ENCODE measurements around the gene MROH2A.

The MROH2A gene

DNA sequence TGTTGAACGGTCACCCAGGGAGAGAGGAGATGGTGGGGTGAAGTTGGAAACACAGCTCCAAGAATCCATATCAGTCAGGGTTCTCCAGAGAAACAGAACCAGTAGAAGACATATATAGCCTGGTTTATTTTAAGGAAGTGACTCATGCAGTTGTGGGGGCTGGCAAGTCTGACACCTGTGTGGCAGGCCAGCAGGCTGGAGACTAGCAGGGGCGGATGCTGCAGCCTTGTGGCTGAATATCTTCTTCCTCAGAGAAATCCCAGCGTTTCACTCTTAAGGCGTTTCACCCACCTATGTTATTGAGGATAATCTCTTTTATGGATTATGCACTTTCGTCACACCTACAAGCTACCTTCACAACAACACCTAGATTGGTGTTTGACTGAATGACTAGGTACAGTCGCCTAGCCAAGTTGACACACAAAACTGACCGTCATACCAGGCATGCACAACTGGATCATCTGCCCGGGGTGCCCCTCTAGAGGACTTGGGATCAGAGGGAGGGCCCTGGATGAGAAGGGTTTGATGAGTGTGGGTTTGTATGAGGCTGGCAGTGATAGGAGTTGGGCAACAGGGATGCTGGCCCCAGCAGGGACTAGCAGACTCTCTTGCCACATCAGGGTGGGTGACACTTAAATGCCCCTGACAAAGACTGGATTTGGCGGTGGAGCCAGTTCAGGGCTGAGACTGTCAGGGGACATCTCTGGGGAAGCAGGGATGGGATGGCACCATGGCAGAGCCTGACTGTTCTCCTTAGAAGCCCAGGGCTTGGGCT is 23.4 kb downstream of the MROH2A start:
- TF ChIP-seq YY1 (IDR thresholded peaks at IDR 0.05; ENCODE audit: low read depth) (no peak), EGR1 (IDR thresholded peaks at IDR 0.05) (no peak), RAD21 (IDR thresholded peaks at IDR 0.05; ENCODE audit: low read depth) (no peak), TCF12 (IDR thresholded peaks at IDR 0.05; ENCODE audit: low read depth) (no peak), EP300 (IDR thresholded peaks at IDR 0.05; ENCODE audit: borderline replicate concordance) (no peak), CREB1 (IDR thresholded peaks at IDR 0.05; ENCODE audit: low read depth) (no peak), TEAD4 (IDR thresholded peaks at IDR 0.05) (no peak), CEBPB (IDR thresholded peaks at IDR 0.05) (no peak), NFIC (IDR thresholded peaks at IDR 0.05) (no peak), TAF1 (IDR thresholded peaks at IDR 0.05; ENCODE audit: low read depth) (no peak)
- TF ChIP-seq, protein P1, sequence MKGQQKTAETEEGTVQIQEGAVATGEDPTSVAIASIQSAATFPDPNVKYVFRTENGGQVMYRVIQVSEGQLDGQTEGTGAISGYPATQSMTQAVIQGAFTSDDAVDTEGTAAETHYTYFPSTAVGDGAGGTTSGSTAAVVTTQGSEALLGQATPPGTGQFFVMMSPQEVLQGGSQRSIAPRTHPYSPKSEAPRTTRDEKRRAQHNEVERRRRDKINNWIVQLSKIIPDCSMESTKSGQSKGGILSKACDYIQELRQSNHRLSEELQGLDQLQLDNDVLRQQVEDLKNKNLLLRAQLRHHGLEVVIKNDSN (IDR thresholded peaks at IDR 0.05), result no peak
- TF ChIP-seq, protein P2, sequence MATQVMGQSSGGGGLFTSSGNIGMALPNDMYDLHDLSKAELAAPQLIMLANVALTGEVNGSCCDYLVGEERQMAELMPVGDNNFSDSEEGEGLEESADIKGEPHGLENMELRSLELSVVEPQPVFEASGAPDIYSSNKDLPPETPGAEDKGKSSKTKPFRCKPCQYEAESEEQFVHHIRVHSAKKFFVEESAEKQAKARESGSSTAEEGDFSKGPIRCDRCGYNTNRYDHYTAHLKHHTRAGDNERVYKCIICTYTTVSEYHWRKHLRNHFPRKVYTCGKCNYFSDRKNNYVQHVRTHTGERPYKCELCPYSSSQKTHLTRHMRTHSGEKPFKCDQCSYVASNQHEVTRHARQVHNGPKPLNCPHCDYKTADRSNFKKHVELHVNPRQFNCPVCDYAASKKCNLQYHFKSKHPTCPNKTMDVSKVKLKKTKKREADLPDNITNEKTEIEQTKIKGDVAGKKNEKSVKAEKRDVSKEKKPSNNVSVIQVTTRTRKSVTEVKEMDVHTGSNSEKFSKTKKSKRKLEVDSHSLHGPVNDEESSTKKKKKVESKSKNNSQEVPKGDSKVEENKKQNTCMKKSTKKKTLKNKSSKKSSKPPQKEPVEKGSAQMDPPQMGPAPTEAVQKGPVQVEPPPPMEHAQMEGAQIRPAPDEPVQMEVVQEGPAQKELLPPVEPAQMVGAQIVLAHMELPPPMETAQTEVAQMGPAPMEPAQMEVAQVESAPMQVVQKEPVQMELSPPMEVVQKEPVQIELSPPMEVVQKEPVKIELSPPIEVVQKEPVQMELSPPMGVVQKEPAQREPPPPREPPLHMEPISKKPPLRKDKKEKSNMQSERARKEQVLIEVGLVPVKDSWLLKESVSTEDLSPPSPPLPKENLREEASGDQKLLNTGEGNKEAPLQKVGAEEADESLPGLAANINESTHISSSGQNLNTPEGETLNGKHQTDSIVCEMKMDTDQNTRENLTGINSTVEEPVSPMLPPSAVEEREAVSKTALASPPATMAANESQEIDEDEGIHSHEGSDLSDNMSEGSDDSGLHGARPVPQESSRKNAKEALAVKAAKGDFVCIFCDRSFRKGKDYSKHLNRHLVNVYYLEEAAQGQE (IDR thresholded peaks at IDR 0.05; ENCODE audit: low read depth), result no peak
- TF ChIP-seq, protein P3, sequence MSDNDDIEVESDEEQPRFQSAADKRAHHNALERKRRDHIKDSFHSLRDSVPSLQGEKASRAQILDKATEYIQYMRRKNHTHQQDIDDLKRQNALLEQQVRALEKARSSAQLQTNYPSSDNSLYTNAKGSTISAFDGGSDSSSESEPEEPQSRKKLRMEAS (IDR thresholded peaks at IDR 0.05), result no peak

DNA sequence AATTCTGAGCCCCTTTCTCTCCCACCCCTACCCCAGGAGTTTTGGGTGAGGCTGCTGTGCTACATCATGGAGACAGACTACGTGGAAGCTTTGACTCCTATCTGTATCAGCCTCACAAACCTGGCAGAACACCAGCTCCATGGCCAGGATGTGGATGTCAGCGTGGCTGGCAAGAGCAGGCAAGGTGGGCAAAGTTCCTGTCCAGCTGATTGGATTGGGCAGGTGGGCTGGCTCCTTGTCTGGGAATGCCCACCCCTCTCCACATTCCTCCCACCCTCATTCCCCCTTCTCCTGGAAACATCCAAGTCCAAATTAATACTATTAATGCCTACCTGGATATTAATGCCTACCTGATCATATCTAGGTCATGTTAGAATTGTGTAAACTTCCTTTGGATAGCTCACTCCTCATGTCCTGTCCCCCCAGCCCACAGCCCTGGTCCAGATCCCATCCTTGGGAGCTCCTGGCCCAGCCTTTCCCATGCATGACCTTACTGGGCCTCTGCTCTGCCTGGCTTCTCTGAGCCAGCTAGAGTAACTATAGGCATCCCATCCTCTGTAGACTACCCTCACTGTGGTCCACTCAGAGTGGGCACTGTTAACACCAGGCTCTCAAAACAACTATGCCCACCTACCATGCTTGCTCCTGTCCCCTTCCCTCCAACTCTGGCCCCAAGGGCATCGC is 24.1 kb downstream of the MROH2A start:
- TF ChIP-seq EP300 (IDR thresholded peaks at IDR 0.05; ENCODE audit: borderline replicate concordance), result no peak
- TF ChIP-seq TAF1 (IDR thresholded peaks at IDR 0.05; ENCODE audit: low read depth), result no peak

DNA sequence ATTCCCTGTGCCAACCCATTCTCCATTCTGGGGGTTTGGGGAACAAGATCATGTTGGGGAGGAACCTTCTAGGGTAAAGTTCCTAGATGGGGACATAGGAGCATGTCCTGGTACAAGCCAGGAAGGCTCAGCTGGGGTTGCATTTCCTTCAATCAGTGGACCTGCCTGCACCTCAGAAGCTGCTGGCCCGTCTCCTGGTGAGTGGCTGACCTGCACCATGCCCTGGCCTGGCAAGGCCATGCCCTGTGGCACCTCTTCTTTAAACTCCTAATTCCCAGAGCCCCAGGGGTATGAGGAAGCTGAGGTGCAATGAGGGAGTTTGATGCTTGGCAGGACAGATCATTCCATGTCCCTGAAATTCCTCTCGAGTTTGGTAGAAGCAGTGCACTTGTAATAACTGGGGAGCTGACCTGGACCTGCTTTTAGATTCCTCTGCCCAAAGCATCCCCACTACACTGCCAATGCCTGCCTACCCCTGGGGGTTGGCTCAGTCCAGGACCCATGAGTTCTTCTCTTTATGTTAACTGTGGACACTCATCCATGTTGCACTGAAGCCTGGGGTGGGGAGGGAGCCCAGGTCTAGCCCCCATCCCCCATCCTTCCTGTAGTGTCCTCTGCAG is 25.3 kb downstream of the MROH2A start:
- TF ChIP-seq TCF12 (IDR thresholded peaks at IDR 0.05; ENCODE audit: low read depth) (no peak), CEBPB (IDR thresholded peaks at IDR 0.05) (no peak), FOXM1 (IDR thresholded peaks at IDR 0.05; ENCODE audit: borderline replicate concordance, low read depth) (no peak), TEAD4 (IDR thresholded peaks at IDR 0.05) (no peak), EP300 (IDR thresholded peaks at IDR 0.05; ENCODE audit: borderline replicate concordance) (no peak), ZBTB7A (IDR thresholded peaks at IDR 0.05; ENCODE audit: low read depth) (no peak), EGR1 (IDR thresholded peaks at IDR 0.05) (no peak), RAD21 (IDR thresholded peaks at IDR 0.05; ENCODE audit: low read depth) (no peak), YY1 (IDR thresholded peaks at IDR 0.05; ENCODE audit: low read depth) (no peak), TAF1 (IDR thresholded peaks at IDR 0.05; ENCODE audit: low read depth) (no peak), CREB1 (IDR thresholded peaks at IDR 0.05; ENCODE audit: low read depth) (no peak)
- TF ChIP-seq, protein P2 (IDR thresholded peaks at IDR 0.05; ENCODE audit: low read depth), result no peak
- TF ChIP-seq, protein P1 (IDR thresholded peaks at IDR 0.05), result no peak

DNA sequence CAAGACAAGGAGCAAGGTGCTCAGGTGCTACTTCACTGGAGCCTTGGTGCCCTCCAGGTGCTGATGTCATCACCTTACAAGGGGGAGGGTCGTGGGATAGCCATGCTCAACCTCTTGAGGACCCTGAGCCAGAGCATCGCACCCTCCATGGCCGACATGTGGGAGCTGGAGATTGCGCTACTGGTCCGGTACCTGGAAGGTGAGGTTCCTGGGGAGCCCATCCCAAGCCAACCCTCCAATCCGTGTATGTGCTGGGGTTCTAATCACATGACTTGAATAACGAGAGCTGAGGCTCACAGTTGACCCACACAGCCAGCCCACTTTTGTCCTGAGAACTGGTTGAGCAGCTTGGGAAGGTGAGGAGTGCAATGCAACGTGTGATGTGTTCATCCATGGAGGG is 25.9 kb downstream of the MROH2A start:
- TF ChIP-seq CREB1 (IDR thresholded peaks at IDR 0.05; ENCODE audit: low read depth) (no peak), EP300 (IDR thresholded peaks at IDR 0.05; ENCODE audit: borderline replicate concordance) (no peak), YY1 (IDR thresholded peaks at IDR 0.05; ENCODE audit: low read depth) (no peak), EGR1 (IDR thresholded peaks at IDR 0.05) (no peak), FOXM1 (IDR thresholded peaks at IDR 0.05; ENCODE audit: borderline replicate concordance, low read depth) (no peak)

DNA sequence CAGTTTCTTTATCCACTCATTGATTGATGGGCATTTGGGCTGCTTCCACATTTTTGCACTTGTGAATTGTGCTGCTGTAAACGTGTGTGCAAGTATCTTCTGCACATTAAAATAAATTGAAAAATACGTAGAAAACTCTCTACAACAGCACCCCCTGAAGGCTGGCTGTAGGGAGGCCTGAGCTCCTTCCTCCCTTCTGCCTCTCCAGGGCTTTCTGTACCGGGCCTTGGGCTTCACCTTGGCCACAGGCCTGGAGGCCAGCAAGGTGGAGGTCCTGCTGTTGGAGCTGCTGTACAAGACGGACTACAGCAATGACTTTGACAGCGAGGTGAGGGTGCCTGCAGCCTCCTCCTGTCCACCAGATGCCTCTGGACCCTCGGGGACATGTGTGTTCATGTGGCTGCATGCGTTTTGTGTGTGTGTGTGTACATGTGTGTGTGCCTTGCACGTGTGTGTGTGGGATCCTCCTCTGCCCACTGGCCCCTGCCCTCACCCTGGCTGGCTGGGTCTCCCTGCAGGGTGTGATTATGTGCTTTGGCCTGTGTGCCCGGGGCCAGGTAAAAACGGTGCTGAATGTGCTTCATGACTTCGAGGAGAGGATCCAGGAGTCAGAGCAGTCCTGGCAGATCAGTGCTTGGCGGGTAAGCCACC is 29.2 kb downstream of the MROH2A start:
- TF ChIP-seq NFIC (IDR thresholded peaks at IDR 0.05) (no peak), CREB1 (IDR thresholded peaks at IDR 0.05; ENCODE audit: low read depth) (no peak), TAF1 (IDR thresholded peaks at IDR 0.05; ENCODE audit: low read depth) (no peak), CEBPB (IDR thresholded peaks at IDR 0.05) (no peak), ZBTB7A (IDR thresholded peaks at IDR 0.05; ENCODE audit: low read depth) (no peak), RAD21 (IDR thresholded peaks at IDR 0.05; ENCODE audit: low read depth) (no peak), EGR1 (IDR thresholded peaks at IDR 0.05) (no peak), TCF12 (IDR thresholded peaks at IDR 0.05; ENCODE audit: low read depth) (no peak), EP300 (IDR thresholded peaks at IDR 0.05; ENCODE audit: borderline replicate concordance) (no peak)
- TF ChIP-seq, protein P1 (IDR thresholded peaks at IDR 0.05), result no peak
- TF ChIP-seq, protein P2 (IDR thresholded peaks at IDR 0.05; ENCODE audit: low read depth), result no peak
- TF ChIP-seq, protein P3 (IDR thresholded peaks at IDR 0.05), result no peak

All from Ishikawa (cell line).